HG02798 (cell line): Measurements from ENCODE around the gene CYBA.

ENCODE experiments used
- ATAC-seq: cut with Tn5 transposase; IDR thresholded peaks from one replicate; pipeline ENCODE4 v1.9.1; 2021; ENCODE audit warnings: mild to moderate bottlenecking; ENCODE audit not compliant: unreplicated experiment, poor library complexity

The CYBA gene

GRCh38 chr16:88662843-88663606 lies 12.2 kb upstream of the CYBA start, which contains the start of gene MVD:
Gene MVD (minus strand): TSS chr16:88663091. CDS start chr16:88663080, 11 bp downstream.
- ATAC-seq, result peak; percentile 97

GRCh38 chr16:88662222-88662842 lies 11.5 kb upstream of the CYBA start:
- ATAC-seq, result no peak

- ATAC-seq, result no peak
Observed at GRCh38 chr16:88661468-88661867, 10.6 kb upstream of the CYBA start.

- ATAC-seq, result no peak
Observed at GRCh38 chr16:88659160-88659559, 8.3 kb upstream of the CYBA start.

- ATAC-seq, result no peak
Observed at GRCh38 chr16:88658714-88659113, 7.9 kb upstream of the CYBA start.

- ATAC-seq, result no peak
Observed at GRCh38 chr16:88657371-88657770, 6.5 kb upstream of the CYBA start.

- ATAC-seq, result no peak
Observed at GRCh38 chr16:88656291-88656980, 5.6 kb upstream of the CYBA start.

- ATAC-seq, result no peak
Observed at GRCh38 chr16:88655733-88656281, 5.0 kb upstream of the CYBA start.

GRCh38 chr16:88655053-88655732 lies 4.3 kb upstream of the CYBA start:
- no peak for ATAC-seq

- ATAC-seq, result no peak
Observed at GRCh38 chr16:88654363-88655052, 3.7 kb upstream of the CYBA start.

- ATAC-seq, result no peak
Observed at GRCh38 chr16:88653596-88654362, 2.9 kb upstream of the CYBA start.

GRCh38 chr16:88653101-88653500 lies 2.2 kb upstream of the CYBA start:
- no peak for ATAC-seq

- no peak for ATAC-seq
Observed at GRCh38 chr16:88652762-88653063, 1.9 kb upstream of the CYBA start.

- no peak for ATAC-seq
Observed at GRCh38 chr16:88651989-88652761, 1.3 kb upstream of the CYBA start.

GRCh38 chr16:88651276-88651988 lies 579 bp upstream of the CYBA start:
- peak; percentile 74 for ATAC-seq

GRCh38 chr16:88649924-88650748 lies 717 bp downstream of the CYBA start:
- ATAC-seq, result peak; percentile 19
